H1 (cell line): Measurements from ENCODE around the gene EXOSC1.
A peak's percentile ranks its signal among the peaks of the same experiment; 100 is the strongest.

Experiments
- CTCF ChIP-seq, 3 experiments: IDR thresholded peaks; 1 replicate in 2 of 3; 2 replicates in 1 of 3; pipeline versions ENCODE4 v1.5.1 to v1.6.1; 2011; ENCODE audit warnings: low read length in 3 of 3, mild to moderate bottlenecking in 3 of 3, inconsistent platforms in 2 of 3, low read depth in 1 of 3, moderate library complexity in 1 of 3; ENCODE audit not compliant: insufficient read depth in 1 of 3; ENCODE audit errors: control extremely low read depth in 1 of 3
- EGR1 ChIP-seq: IDR thresholded peaks from 2 replicates; pipeline ENCODE4 v1.6.1; 2011; ENCODE audit warnings: low read depth, low read length, borderline replicate concordance
- FOSL1 ChIP-seq: IDR thresholded peaks from 2 replicates; pipeline ENCODE4 v1.6.1; 2011; ENCODE audit warnings: mild to moderate bottlenecking, low read depth, low read length, moderate library complexity; ENCODE audit not compliant: insufficient read depth
- POLR2A ChIP-seq, 2 experiments: IDR thresholded peaks; 1 replicate in 1 of 2; 2 replicates in 1 of 2; pipeline ENCODE4 v1.6.1; 2011; ENCODE audit warnings: low read depth in 2 of 2, low read length in 2 of 2, mild to moderate bottlenecking in 2 of 2; ENCODE audit errors: control extremely low read depth in 1 of 2
- POLR2AphosphoS5 ChIP-seq: IDR thresholded peaks from 2 replicates; pipeline ENCODE4 v1.6.1; 2011; ENCODE audit warnings: low read depth, low read length
- RNF2 ChIP-seq: fragments of 200-900, 300-1000 bp; sonication (generic); IDR thresholded peaks from 2 replicates; pipeline ENCODE4 v1.7.1; 2016; ENCODE audit warnings: borderline replicate concordance, low read depth, mild to moderate bottlenecking, antibody characterized with exemption, low read length; ENCODE audit not compliant: poor library complexity, severe bottlenecking; ENCODE audit errors: missing control alignments
- SP1 ChIP-seq: IDR thresholded peaks from 2 replicates; pipeline ENCODE4 v1.6.1; 2011; ENCODE audit warnings: low read depth, low read length
- TAF1 ChIP-seq: IDR thresholded peaks from 2 replicates; pipeline ENCODE4 v1.6.1; 2011; ENCODE audit warnings: mild to moderate bottlenecking, low read depth, low read length

DNA sequence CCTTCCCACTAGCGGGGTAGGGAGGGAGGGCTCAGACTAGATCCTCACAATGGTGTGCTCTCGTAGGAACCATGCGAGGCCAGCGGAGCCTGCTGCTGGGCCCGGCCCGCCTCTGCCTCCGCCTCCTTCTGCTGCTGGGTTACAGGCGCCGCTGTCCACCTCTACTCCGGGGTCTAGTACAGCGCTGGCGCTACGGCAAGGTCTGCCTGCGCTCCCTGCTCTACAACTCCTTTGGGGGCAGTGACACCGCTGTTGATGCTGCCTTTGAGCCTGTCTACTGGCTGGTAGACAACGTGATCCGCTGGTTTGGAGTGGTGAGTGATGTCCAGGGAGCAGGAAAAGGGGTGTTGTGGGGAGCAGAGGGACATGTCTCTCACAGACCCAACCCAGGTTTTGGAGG lies 5.8 kb upstream of the EXOSC1 start:
- TF ChIP-seq FOSL1, result no peak
- no peak for TF ChIP-seq CTCF (IDR thresholded peaks at IDR 0.05; ENCODE audit: control extremely low read depth in 1 of 3, insufficient read depth in 1 of 3, low read depth in 1 of 3, low read length in 3 of 3)
- no peak for TF ChIP-seq RNF2
- TF ChIP-seq POLR2A (IDR thresholded peaks at IDR 0.05; ENCODE audit: control extremely low read depth in 1 of 2, low read depth in 2 of 2, low read length in 2 of 2), result no peak
- no peak for TF ChIP-seq EGR1
- peak; percentile 70; the same call in 1 of the 2 replicates for TF ChIP-seq POLR2AphosphoS5
- no peak for TF ChIP-seq TAF1
- TF ChIP-seq SP1, result no peak
